SU-DHL-6 (cell line): ENCODE measurements around the gene ZNF280D.

Experiments used
- H2AFZ ChIP-seq: fragments of 200-600 bp; sonication (generic); 2 replicates; pipeline ENCODE4 v1.6.1; 2014; ENCODE audit warnings: low read depth, mild to moderate bottlenecking, moderate library complexity, mixed read lengths, antibody characterized with exemption, low read length; ENCODE audit not compliant: severe bottlenecking
- H3F3A ChIP-seq: fragments of 200-600 bp; shearing (Covaris generic); 2 replicates; pipeline ENCODE4 v1.6.0; 2016; ENCODE audit warnings: antibody characterized with exemption, mild to moderate bottlenecking; ENCODE audit not compliant: insufficient read depth
- H3K27ac ChIP-seq: fragments of 200-600 bp; sonication (generic); 2 replicates; pipeline ENCODE4 v1.5.1; 2016; ENCODE audit warnings: low read depth, mild to moderate bottlenecking, low read length, moderate library complexity, mixed read lengths
- H3K27me3 ChIP-seq: fragments of 200-600 bp; sonication (generic), shearing (Covaris generic); 2 replicates; pipeline ENCODE4 v1.6.0; 2014; ENCODE audit warnings: mild to moderate bottlenecking, low read length
- H3K36me3 ChIP-seq: fragments of 200-600 bp; sonication (generic); 2 replicates; pipeline ENCODE4 v1.6.1; 2014; ENCODE audit warnings: mild to moderate bottlenecking, low read length, mixed read lengths
- H3K4me2 ChIP-seq: fragments of 300-600, 200-600 bp; shearing (Covaris generic), sonication (generic); 2 replicates; pipeline ENCODE4 v1.6.0; 2014; ENCODE audit warnings: low read length, low read depth, mild to moderate bottlenecking; ENCODE audit not compliant: poor library complexity, severe bottlenecking
- H3K4me3 ChIP-seq: fragments of 200-600 bp; sonication (generic); 2 replicates; pipeline ENCODE4 v1.5.1; 2014; ENCODE audit warnings: antibody characterized with exemption, low read length, mild to moderate bottlenecking, mixed read lengths; ENCODE audit not compliant: insufficient read depth, poor library complexity, severe bottlenecking
- H3K79me2 ChIP-seq: fragments of 200-600 bp; sonication (generic); 2 replicates; pipeline ENCODE4 v1.6.1; 2014; ENCODE audit warnings: mild to moderate bottlenecking, low read length, moderate library complexity; ENCODE audit not compliant: insufficient read depth
- H3K9ac ChIP-seq: fragments of 200-600 bp; sonication (generic); 2 replicates; pipeline ENCODE4 v1.7.0; 2014; ENCODE audit warnings: mild to moderate bottlenecking, low read length
- H3K9me2 ChIP-seq: fragments of 200-600 bp; sonication (generic); replicated peaks from 2 replicates; pipeline ENCODE4 v1.6.1; 2014; ENCODE audit warnings: low read length; ENCODE audit not compliant: insufficient read depth
- H3K9me3 ChIP-seq: fragments of 200-600 bp; sonication (generic); 2 replicates; pipeline ENCODE4 v1.6.1; 2014; ENCODE audit warnings: low read length, mixed read lengths; ENCODE audit not compliant: insufficient read depth
- H4K20me1 ChIP-seq: fragments of 200-600 bp; sonication (generic); 2 replicates; pipeline ENCODE4 v1.6.1; 2014; ENCODE audit warnings: low read depth, mild to moderate bottlenecking, antibody characterized with exemption, low read length, moderate library complexity, mixed read lengths
- EZH2phosphoT487 ChIP-seq: fragments of 200-600 bp; sonication (generic), shearing (Covaris generic); conservative IDR thresholded peaks from 2 replicates; pipeline ENCODE4 v1.6.1; 2018; ENCODE audit warnings: mild to moderate bottlenecking, antibody characterized with exemption, low read length, moderate library complexity, mixed read lengths
- TF ChIP-seq, protein P1 (sequence below): fragments of 200-600 bp; sonication (generic); IDR thresholded peaks from one replicate; pipeline ENCODE4 v1.5.1; 2017; ENCODE audit warnings: antibody characterized with exemption, mild to moderate bottlenecking, low read length, moderate library complexity; ENCODE audit not compliant: insufficient read depth, poor library complexity, severe bottlenecking

Gene ZNF280D

DNA sequence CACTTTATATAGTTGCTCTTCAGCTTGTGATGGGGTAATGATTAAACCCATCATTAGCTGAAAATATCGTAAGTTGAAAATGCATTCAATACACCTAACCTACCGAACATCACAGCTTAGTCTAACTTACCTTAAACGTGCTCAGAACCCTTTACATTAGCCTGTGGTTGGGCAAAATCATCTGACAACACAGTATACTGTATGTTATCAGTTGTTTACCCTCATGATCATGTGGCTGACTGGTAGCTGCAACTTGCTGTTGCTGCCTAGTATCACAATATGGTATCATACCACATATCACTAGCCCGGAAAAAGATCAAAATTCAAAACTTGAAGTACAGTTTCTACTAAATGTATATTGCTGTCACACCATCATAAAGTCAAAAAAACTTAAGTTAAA lies 9.5 kb downstream of the ZNF280D start:
- 0 out of 2 replicates have a peak, but pooled peaks cover 2% of the 10 kb centered on the region for H3K36me3 ChIP-seq
- no peaks in the 10 kb centered on the region for H3K9me3 ChIP-seq
- H2AFZ ChIP-seq = no peak overlapping the region
- no peaks in the 10 kb centered on the region for H4K20me1 ChIP-seq
- H3K79me2 ChIP-seq = no peaks in the 10 kb centered on the region; the same call in 1 of the 2 replicates
- no peaks in the 10 kb centered on the region for H3K27me3 ChIP-seq
- H3K9ac ChIP-seq = no peak overlapping the region
- H3K27ac ChIP-seq = no peak overlapping the region
- no peak overlapping the region for H3K4me3 ChIP-seq
- no peaks in the 10 kb centered on the region for H3K9me2 ChIP-seq
- H3K4me2 ChIP-seq = no peak overlapping the region
- peaks cover 25% of the 10 kb centered on the region; the same call in 1 of the 2 replicates for H3F3A ChIP-seq
- TF ChIP-seq, protein P1, sequence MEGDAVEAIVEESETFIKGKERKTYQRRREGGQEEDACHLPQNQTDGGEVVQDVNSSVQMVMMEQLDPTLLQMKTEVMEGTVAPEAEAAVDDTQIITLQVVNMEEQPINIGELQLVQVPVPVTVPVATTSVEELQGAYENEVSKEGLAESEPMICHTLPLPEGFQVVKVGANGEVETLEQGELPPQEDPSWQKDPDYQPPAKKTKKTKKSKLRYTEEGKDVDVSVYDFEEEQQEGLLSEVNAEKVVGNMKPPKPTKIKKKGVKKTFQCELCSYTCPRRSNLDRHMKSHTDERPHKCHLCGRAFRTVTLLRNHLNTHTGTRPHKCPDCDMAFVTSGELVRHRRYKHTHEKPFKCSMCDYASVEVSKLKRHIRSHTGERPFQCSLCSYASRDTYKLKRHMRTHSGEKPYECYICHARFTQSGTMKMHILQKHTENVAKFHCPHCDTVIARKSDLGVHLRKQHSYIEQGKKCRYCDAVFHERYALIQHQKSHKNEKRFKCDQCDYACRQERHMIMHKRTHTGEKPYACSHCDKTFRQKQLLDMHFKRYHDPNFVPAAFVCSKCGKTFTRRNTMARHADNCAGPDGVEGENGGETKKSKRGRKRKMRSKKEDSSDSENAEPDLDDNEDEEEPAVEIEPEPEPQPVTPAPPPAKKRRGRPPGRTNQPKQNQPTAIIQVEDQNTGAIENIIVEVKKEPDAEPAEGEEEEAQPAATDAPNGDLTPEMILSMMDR = no peak
- no peak for TF ChIP-seq EZH2phosphoT487

DNA sequence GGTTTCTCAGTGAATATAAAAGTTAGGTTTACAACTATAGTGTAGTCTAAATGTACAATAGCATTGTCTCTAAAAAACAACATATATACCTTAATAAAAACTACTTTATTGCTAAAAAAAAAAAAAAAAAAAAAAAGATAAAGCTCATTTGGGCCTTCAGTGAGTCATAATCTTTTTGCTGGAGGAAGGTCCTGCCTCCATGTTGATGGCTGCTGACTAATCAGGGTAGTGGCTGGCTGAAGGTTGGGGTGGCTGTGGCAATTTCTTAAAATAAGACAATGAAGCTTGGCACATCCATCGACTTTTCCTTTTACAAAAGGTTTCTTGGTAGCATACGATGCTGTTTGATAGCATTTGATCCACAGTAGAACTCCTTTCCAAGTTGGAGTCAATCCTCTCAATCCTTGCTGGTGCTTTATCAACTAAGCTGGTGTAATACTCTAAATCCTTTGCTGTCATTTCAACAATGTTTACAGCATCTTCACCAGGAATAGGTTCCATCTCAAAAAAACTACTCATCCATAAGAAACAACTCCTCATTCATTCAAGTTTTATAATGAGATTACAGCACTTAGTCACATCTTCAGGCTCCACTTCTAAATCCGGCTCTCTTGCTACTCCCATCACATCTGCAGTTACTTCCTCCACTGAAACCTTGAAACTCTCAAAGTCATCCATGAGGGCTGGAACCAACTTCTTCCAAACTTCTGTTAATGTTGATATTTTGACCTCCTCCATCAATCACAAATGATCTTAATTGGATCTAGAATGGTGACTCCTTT lies 13.3 kb downstream of the ZNF280D start:
- Histone ChIP-seq H3K79me2 (peaks cover 4% of the 10 kb centered on the region; the same call in 1 of the 2 replicates), H2AFZ (peak overlapping the region; percentile 15), H3K4me2 (peak overlapping the region; percentile 43), H3K9me2 (no peaks in the 10 kb centered on the region), H3K9me3 (no peaks in the 10 kb centered on the region), H3F3A (peaks cover 21% of the 10 kb centered on the region; the same call in 1 of the 2 replicates), H3K27me3 (no peaks in the 10 kb centered on the region), H3K27ac (no peak overlapping the region), H4K20me1 (no peaks in the 10 kb centered on the region), H3K36me3 (no peaks in the 10 kb centered on the region), H3K9ac (no peak overlapping the region), H3K4me3 (no peak overlapping the region)
- TF ChIP-seq, protein P1 = no peak
- TF ChIP-seq EZH2phosphoT487 = no peak

DNA sequence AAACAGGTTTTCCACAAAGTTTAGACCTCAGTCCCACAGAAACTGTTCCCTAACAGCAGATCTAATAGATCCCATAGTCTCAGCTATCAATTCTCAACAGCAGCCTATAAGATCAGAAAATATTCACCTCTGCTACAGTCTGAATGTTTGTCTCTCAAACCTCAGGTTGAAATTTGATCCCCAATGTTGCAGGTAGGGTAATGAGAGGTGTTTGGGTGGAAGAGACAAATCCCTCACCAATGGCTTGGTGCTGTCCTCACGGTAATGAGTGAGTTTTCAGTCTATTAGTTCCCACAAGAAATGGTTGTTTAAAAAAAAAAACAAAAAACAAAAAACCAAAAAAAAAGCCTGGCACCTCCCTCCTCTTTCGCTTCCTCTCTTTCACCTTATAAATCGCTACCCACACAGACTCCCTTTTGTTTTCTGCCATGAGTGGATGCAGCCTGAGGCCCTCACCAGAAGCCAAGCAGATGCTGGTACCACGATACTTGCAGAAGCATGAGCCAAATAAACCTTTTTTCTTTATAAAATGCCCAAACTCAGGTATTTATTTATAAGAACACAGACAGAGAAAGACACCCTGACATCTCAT lies 14.2 kb downstream of the ZNF280D start:
- H3K4me2 ChIP-seq = peak overlapping the region; percentile 43
- H3K36me3 ChIP-seq = no peaks in the 10 kb centered on the region
- no peak for TF ChIP-seq EZH2phosphoT487
- TF ChIP-seq, protein P1 = no peak
- H3K9ac ChIP-seq = no peak overlapping the region
- no peak overlapping the region for H3K4me3 ChIP-seq
- no peaks in the 10 kb centered on the region for H4K20me1 ChIP-seq
- peaks cover 14% of the 10 kb centered on the region; the same call in 1 of the 2 replicates for H3F3A ChIP-seq
- H2AFZ ChIP-seq = peak overlapping the region; percentile 15
- H3K9me2 ChIP-seq = no peaks in the 10 kb centered on the region
- peaks cover 4% of the 10 kb centered on the region; the same call in 1 of the 2 replicates for H3K79me2 ChIP-seq
- H3K27me3 ChIP-seq = no peaks in the 10 kb centered on the region
- H3K27ac ChIP-seq = peak overlapping the region; percentile 13; the same call in 1 of the 2 replicates
- H3K9me3 ChIP-seq = no peaks in the 10 kb centered on the region
